TTC549 (cell line): Measurements from ENCODE around the gene KBTBD2.
"Not testable (repeated sequence)": the region's sequence is repeated elsewhere in the genome, so short reads cannot be mapped to it uniquely, and the experiment has no call there.

Experiments
- FAIRE-seq: peaks from 2 replicates; lab custom pipeline; 2012; peaks lifted over from hg19 to GRCh38; lab: Jason Lieb, UNC

The KBTBD2 gene

GRCh38 chr7:32893207-32893524 lies 1.6 kb upstream of the KBTBD2 start:
- no peak for FAIRE-seq

- no peak for FAIRE-seq
Measured at GRCh38 chr7:32892521-32893206, 1.1 kb upstream of the KBTBD2 start.

- no peak for FAIRE-seq
Measured at GRCh38 chr7:32891800-32892520, 400 bp upstream of the KBTBD2 start.

GRCh38 chr7:32890793-32891042 lies 842 bp downstream of the KBTBD2 start:
- no peak for FAIRE-seq

- no peak for FAIRE-seq
Measured at GRCh38 chr7:32890010-32890792, 1.4 kb downstream of the KBTBD2 start.

GRCh38 chr7:32888505-32888904 lies 3.1 kb downstream of the KBTBD2 start:
- no peak for FAIRE-seq

- no peak for FAIRE-seq
Measured at GRCh38 chr7:32887395-32887794, 4.2 kb downstream of the KBTBD2 start.

- FAIRE-seq, result no peak
Measured at GRCh38 chr7:32881074-32881982, 10.2 kb downstream of the KBTBD2 start.

- FAIRE-seq, result no peak
Measured at GRCh38 chr7:32879460-32879859, 12.1 kb downstream of the KBTBD2 start.

- not testable (repeated sequence) for FAIRE-seq
Measured at GRCh38 chr7:32878023-32878422, 13.5 kb downstream of the KBTBD2 start.

GRCh38 chr7:32872421-32872820 lies 19.1 kb downstream of the KBTBD2 start:
- FAIRE-seq, result no peak

- FAIRE-seq, result no peak
Measured at GRCh38 chr7:32871624-32872371, 19.8 kb downstream of the KBTBD2 start.

- FAIRE-seq, result no peak
Measured at GRCh38 chr7:32870298-32870697, 21.3 kb downstream of the KBTBD2 start.

GRCh38 chr7:32869716-32870115 lies 21.8 kb downstream of the KBTBD2 start:
- no peak for FAIRE-seq

- no peak for FAIRE-seq
Measured at GRCh38 chr7:32868116-32868515, 23.4 kb downstream of the KBTBD2 start.

GRCh38 chr7:32865448-32866030 lies 26.0 kb downstream of the KBTBD2 start:
- no peak for FAIRE-seq

GRCh38 chr7:32863872-32864271 lies 27.7 kb downstream of the KBTBD2 start:
- FAIRE-seq, result not testable (repeated sequence)

GRCh38 chr7:32860090-32860489 lies 31.5 kb downstream of the KBTBD2 start:
- FAIRE-seq, result no peak

GRCh38 chr7:32858648-32859047 lies 32.9 kb downstream of the KBTBD2 start:
- no peak for FAIRE-seq

- FAIRE-seq, result not testable (repeated sequence)
Measured at GRCh38 chr7:32857063-32857462, 34.5 kb downstream of the KBTBD2 start.
